GM13976 (cell line): ENCODE data around the gene MTCL3.

Experiments used
- DNase-seq: peaks from one replicate; pipeline ENCODE4 v3.0.0; 2012; ENCODE audit warnings: low spot score
- CTCF ChIP-seq: IDR thresholded peaks from 2 replicates; pipeline ENCODE4 v1.5.1; 2012; ENCODE audit warnings: borderline replicate concordance, mild to moderate bottlenecking; ENCODE audit not compliant: insufficient read depth; ENCODE audit errors: extremely low read depth, missing control alignments, control extremely low read depth
- in situ Hi-C: fragments of 300-500 bp; cut with MboI; formaldehyde crosslinking; loops from one replicate; pipeline ENCODE4 v1.12.0; 2022; ENCODE audit warnings: low sequenced_read_pairs, mixed read lengths, inconsistent platforms; ENCODE audit not compliant: unreplicated experiment

Gene MTCL3

GRCh38 chr6:127554435-127555006, 35.4 kb upstream of the MTCL3 start:
- no peak for DNase-seq
- in situ Hi-C loops: no loop called here
- TF ChIP-seq CTCF: peak; percentile 18

DNA sequence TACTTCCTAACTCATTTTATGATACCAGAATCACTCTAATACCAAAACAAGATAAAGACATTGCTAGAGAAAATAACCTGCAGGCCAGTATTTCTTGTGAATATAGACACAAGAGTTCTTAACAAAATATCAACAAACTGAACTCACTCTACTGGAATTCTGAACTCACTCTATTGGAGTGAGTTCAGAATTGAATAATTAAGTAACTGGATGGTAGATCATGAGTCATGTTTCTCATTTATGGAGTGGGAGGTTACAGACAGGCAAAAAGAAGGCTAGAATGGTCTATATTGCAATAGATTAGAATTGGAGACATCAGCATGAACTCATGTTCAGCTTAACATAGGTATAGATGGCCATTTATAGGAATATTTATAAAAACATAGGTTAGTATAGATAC, 31.3 kb upstream of the MTCL3 start:
- in situ Hi-C loops: no loop called here
- DNase-seq: no peak
- TF ChIP-seq CTCF: no peak

- DNase-seq: no peak
- TF ChIP-seq CTCF: no peak
- in situ Hi-C loops: loop anchor here (25.0 kb wide), 1 partner anchor 236 kb away; no protein-coding TSS in a partner anchor
These were observed 28.9 kb upstream of the MTCL3 start for GRCh38 chr6:127547904-127548649.

DNA sequence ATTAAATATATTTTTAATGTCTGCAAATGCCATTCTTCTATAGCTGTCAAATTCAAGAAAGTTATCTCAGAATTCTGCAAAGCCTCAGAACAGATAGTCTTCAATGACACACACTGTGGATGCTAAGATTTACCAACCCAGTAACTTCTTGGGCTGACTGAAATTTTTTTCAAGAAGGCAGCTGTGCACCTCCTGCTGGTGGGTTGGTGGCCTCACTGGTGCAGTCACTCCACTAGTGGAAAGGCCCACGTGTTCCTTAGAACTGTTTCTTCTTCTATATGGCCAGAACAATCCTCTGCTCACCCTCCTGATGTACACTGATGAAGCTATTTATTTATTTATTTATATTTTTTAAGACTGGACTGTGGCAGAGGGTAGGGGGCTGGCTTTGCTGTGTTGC, 28.1 kb upstream of the MTCL3 start:
- DNase-seq: no peak
- no peak for TF ChIP-seq CTCF
- in situ Hi-C loops: loop anchor here (25.0 kb wide), 1 partner anchor 235 kb away; no protein-coding TSS in a partner anchor

- TF ChIP-seq CTCF: peak; percentile 7
- DNase-seq: peak; percentile 40
- in situ Hi-C loops: loop anchor here (5.0 to 25.0 kb wide), 2 partner anchors 77 to 227 kb away; no protein-coding TSS in a partner anchor
These were observed 20.1 kb upstream of the MTCL3 start for GRCh38 chr6:127539272-127539671.

DNA sequence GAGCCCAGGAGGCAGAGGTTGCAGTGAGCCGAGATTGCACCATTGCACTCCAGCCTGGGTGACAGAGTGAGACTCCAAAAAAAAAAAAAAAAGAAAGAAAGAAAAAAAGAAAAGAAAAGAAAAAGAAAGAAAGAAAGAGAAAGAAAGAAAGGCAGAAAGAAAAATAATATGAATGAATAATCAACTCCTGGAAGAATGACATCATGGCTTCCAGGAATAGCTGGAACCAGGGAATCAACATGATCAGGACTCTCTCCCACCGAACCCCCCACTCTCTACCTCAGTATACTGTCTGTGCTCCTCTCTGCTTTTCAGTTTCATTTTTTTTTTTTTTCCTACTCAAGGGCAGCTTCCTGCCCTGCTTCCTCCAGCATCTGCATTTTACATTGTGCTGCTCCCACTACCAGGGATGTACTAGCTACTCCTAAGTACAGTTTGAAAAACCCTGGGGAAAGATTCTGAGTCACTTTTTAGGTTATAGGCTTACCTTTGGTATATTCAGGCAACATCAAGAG, 19.7 kb upstream of the MTCL3 start:
- DNase-seq: no peak
- in situ Hi-C loops: loop anchor here (5.0 to 25.0 kb wide), 2 partner anchors 77 to 227 kb away; no protein-coding TSS in a partner anchor
- no peak for TF ChIP-seq CTCF
